K562 (cell line): Measurements from ENCODE around the gene ZNF618. TPM values are rescaled to one million over a fixed set of nuclear protein-coding genes. Genes with fewer than 3 reads are reported as not detected.

Experiments
- HNRNPLL ChIP-seq: fragments of 200-400 bp; formaldehyde crosslinking; IDR thresholded peaks from 2 replicates; pipeline ENCODE4 v1.6.1; 2017; ENCODE audit warnings: low read length, low read depth, mild to moderate bottlenecking; ENCODE audit not compliant: poor library complexity, severe bottlenecking
- RAD21 ChIP-seq, 2 experiments: fragments of 250-450 bp in 1 of 2; fragments of 450-650 bp in 1 of 2; sonication (Bioruptor Pico) in 1 of 2; formaldehyde crosslinking in 1 of 2; IDR thresholded peaks in 1 of 2; conservative IDR thresholded peaks in 1 of 2; 2 replicates each; pipeline versions ENCODE4 v1.4.0 to v1.8.0; 2020 to 2022; ENCODE audit warnings: mild to moderate bottlenecking in 2 of 2, moderate library complexity in 1 of 2
- RBM25 ChIP-seq: fragments of 200-400 bp; formaldehyde crosslinking; IDR thresholded peaks from 2 replicates; pipeline ENCODE4 v1.6.1; 2018; ENCODE audit warnings: low read length, low read depth, moderate library complexity; ENCODE audit not compliant: severe bottlenecking
- ZNF146 ChIP-seq: IDR thresholded peaks from one replicate; pipeline ENCODE4 v1.6.1; 2018; ENCODE audit warnings: missing compliant biosample characterization; ENCODE audit not compliant: unreplicated experiment
- ZNF263 ChIP-seq: sonication (generic); formaldehyde crosslinking; IDR thresholded peaks from 2 replicates; pipeline ENCODE4 v1.8.0; 2022; ENCODE audit warnings: mild to moderate bottlenecking, missing genetic modification reagents, borderline replicate concordance
- ZNF436 ChIP-seq: fragments of 250-450, 450-650 bp; sonication (Bioruptor Pico); formaldehyde crosslinking; IDR thresholded peaks from 2 replicates; pipeline ENCODE4 v1.7.0; 2020; ENCODE audit warnings: mild to moderate bottlenecking
- polyA plus RNA-seq, 8 experiments: library from polyadenylated mRNA; depleted of rRNA in 4 of 8; stranded (reverse) in 5 of 8; unstranded in 3 of 8; fragments of >200 nt; fragmentation: Nextera tagmentation in 2 of 8; fragmentation: Illumina TruSeq in 1 of 8; extraction: Ambion mirVana in 2 of 8; extraction: Trizol in 1 of 8; gene quantifications; 2 replicates each; pipeline versions ENCODE4 v1.2.1 to v1.2.3, GENCODE V29; 2011 to 2014; ENCODE audit warnings: inconsistent platforms in 1 of 8, missing spikeins in 1 of 8
- total RNA-seq, 7 experiments: library from RNA; depleted of rRNA in 6 of 7; stranded (reverse); fragments of >200 nt in 6 of 7; fragmentation: Illumina TruSeq in 2 of 7; extraction: Trizol in 2 of 7; gene quantifications; 2 replicates each; pipeline versions ENCODE4 v1.2.1 to v1.2.3, GENCODE V29; 2011 to 2021; ENCODE audit warnings: low replicate concordance in 1 of 7
- TF ChIP-seq, protein P1 (sequence below), 2 experiments: IDR thresholded peaks in 1 of 2; conservative IDR thresholded peaks in 1 of 2; 2 replicates each; pipeline ENCODE4 v1.6.1; 2016; ENCODE audit warnings: low read depth in 2 of 2, mild to moderate bottlenecking in 1 of 2, missing compliant biosample characterization in 1 of 2, missing genetic modification characterization in 1 of 2, moderate library complexity in 1 of 2
- TF ChIP-seq, protein P2 (sequence below): sonication (generic); formaldehyde crosslinking; IDR thresholded peaks from 2 replicates; pipeline ENCODE4 v1.8.1; 2022; ENCODE audit warnings: missing genetic modification reagents

ZNF618 gene
- total and polyA plus RNA-seq, 9 of the 15 experiments (the other 6 are each of a cell fraction or from before 2014, with no cell fraction given) = 0.08 to 13.7 (median 3.4) TPM

DNA sequence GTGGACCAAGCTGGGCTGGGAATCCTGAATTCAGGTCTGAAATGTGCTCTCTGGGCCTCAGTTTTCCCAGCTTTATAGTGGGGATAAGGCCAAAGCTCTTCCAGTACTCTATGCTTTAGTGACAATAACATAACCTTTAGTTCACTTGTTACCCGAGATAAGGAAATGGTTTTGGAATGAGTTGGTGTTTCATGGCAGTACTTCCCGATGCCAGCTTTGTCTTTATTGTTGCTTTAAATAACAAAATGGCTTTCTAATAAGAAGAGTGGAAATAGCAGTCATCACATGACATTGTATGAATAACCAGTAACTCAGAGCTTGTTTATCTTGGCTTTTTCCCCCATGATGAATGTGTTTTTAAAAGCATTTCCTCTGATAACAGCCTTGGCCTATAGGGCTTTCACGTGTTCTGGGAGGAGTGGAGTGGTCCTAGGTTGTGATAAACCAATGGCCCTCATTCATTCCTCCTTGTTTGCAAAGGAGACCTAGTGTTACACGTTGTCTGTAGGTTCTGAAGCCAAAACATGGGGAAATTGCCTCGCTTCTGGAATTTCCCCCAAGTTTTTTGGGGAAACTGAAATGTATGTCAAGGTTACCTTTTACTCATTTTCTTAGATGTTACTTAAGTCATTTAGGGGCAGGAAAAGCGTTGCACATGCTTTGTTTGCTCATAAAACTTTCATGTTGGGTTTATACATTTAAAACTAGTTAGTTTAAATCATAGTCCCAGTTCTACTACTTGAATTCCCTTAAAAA lies 53.7 kb downstream of the ZNF618 start (continued):
- TF ChIP-seq RAD21 (CRISPR knock-in tag; conservative IDR thresholded peaks at IDR 0.05 in 1 of 2, IDR thresholded peaks at IDR 0.05 in 1 of 2) (no peak), ZNF146 (CRISPR knock-in tag) (no peak), ZNF263 (no peak), RBM25 (peak; percentile 84), ZNF436 (CRISPR knock-in tag) (no peak), HNRNPLL (no peak)
- TF ChIP-seq, protein P1, sequence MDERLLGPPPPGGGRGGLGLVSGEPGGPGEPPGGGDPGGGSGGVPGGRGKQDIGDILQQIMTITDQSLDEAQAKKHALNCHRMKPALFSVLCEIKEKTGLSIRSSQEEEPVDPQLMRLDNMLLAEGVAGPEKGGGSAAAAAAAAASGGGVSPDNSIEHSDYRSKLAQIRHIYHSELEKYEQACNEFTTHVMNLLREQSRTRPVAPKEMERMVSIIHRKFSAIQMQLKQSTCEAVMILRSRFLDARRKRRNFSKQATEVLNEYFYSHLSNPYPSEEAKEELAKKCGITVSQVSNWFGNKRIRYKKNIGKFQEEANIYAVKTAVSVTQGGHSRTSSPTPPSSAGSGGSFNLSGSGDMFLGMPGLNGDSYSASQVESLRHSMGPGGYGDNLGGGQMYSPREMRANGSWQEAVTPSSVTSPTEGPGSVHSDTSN (CRISPR knock-in tag; IDR thresholded peaks at IDR 0.05; ENCODE audit: low read depth) = no peak
- TF ChIP-seq, protein P1 (tag; conservative IDR thresholded peaks at IDR 0.05; ENCODE audit: low read depth) = 0 out of 2 replicates have a peak, but pooled peaks have one; percentile 38
- TF ChIP-seq, protein P2, sequence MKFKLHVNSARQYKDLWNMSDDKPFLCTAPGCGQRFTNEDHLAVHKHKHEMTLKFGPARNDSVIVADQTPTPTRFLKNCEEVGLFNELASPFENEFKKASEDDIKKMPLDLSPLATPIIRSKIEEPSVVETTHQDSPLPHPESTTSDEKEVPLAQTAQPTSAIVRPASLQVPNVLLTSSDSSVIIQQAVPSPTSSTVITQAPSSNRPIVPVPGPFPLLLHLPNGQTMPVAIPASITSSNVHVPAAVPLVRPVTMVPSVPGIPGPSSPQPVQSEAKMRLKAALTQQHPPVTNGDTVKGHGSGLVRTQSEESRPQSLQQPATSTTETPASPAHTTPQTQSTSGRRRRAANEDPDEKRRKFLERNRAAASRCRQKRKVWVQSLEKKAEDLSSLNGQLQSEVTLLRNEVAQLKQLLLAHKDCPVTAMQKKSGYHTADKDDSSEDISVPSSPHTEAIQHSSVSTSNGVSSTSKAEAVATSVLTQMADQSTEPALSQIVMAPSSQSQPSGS (CRISPR knock-in tag) = no peak
